Inflammatory macrophage treated with lipopolysaccharide for 1 hour (primary cell): ENCODE results near the gene SPTBN1.

Experiments used
- DNase-seq, 2 donors: peaks; one replicate each; pipeline ENCODE4 v3.0.0-alpha.2; 2020 to 2022

The SPTBN1 gene

GRCh38 chr2:54660752-54661151 lies 204.6 kb downstream of the SPTBN1 start:
- DNase-seq = no peak

- DNase-seq = no peak
Observed at GRCh38 chr2:54663424-54664030, 207.4 kb downstream of the SPTBN1 start.

GRCh38 chr2:54664238-54664786 lies 208.2 kb downstream of the SPTBN1 start:
- DNase-seq = no peak

GRCh38 chr2:54665436-54665856 lies 209.3 kb downstream of the SPTBN1 start:
- DNase-seq = peak; percentile 47 to 79

- no peak for DNase-seq
Observed at GRCh38 chr2:54666131-54666633, 210.1 kb downstream of the SPTBN1 start.

GRCh38 chr2:54666634-54667265 lies 210.6 kb downstream of the SPTBN1 start:
- no peak for DNase-seq

GRCh38 chr2:54667266-54667639 lies 211.1 kb downstream of the SPTBN1 start:
- DNase-seq = no peak

GRCh38 chr2:54667726-54668650 lies 211.9 kb downstream of the SPTBN1 start:
- DNase-seq = no peak

GRCh38 chr2:54668711-54669110 lies 212.6 kb downstream of the SPTBN1 start:
- no peak for DNase-seq

- peak; percentile 45 to 88 for DNase-seq
Observed at GRCh38 chr2:54669677-54670484, 213.8 kb downstream of the SPTBN1 start.

GRCh38 chr2:54670485-54671009 lies 214.4 kb downstream of the SPTBN1 start:
- DNase-seq = no peak

- no peak for DNase-seq
Observed at GRCh38 chr2:54671010-54671409, 214.9 kb downstream of the SPTBN1 start.

- DNase-seq = no peak
Observed at GRCh38 chr2:54671875-54672589, 215.9 kb downstream of the SPTBN1 start.

GRCh38 chr2:54672590-54673456 lies 216.7 kb downstream of the SPTBN1 start:
- peak; percentile 64 to 82 for DNase-seq

- DNase-seq = peak; percentile 60 to 62
Observed at GRCh38 chr2:54673501-54673998, 217.4 kb downstream of the SPTBN1 start.

- DNase-seq = no peak
Observed at GRCh38 chr2:54675281-54675680, 219.2 kb downstream of the SPTBN1 start.

GRCh38 chr2:54675738-54676137 lies 219.6 kb downstream of the SPTBN1 start:
- DNase-seq = no peak

- no peak for DNase-seq
Observed at GRCh38 chr2:54676656-54677055, 220.5 kb downstream of the SPTBN1 start.

GRCh38 chr2:54677476-54678265 lies 221.5 kb downstream of the SPTBN1 start:
- no peak for DNase-seq
